Eye (tissue), 1 donor: Measurements from ENCODE around the gene SFT2D1.
A peak's percentile ranks its signal among the peaks of the same experiment; 100 is the strongest.
"Not testable (repeated sequence)": the region's sequence is repeated elsewhere in the genome, so short reads cannot be mapped to it uniquely, and the experiment has no call there.

ENCODE experiments used
- DNase-seq: peaks from one replicate; pipeline ENCODE4 v3.0.0-alpha.2; 2015

SFT2D1 gene

GRCh38 chr6:166342349-166343149 lies at the start of gene SFT2D1:
SFT2D1 (minus strand) TSS chr6:166342545; CDS start chr6:166342481, 64 bp downstream.
- peak; percentile 93 for DNase-seq

- DNase-seq = no peak
Measured at GRCh38 chr6:166389119-166389518, 46.8 kb upstream of the SFT2D1 start.

GRCh38 chr6:166388290-166389004 lies 46.1 kb upstream of the SFT2D1 start:
- no peak for DNase-seq

DNA sequence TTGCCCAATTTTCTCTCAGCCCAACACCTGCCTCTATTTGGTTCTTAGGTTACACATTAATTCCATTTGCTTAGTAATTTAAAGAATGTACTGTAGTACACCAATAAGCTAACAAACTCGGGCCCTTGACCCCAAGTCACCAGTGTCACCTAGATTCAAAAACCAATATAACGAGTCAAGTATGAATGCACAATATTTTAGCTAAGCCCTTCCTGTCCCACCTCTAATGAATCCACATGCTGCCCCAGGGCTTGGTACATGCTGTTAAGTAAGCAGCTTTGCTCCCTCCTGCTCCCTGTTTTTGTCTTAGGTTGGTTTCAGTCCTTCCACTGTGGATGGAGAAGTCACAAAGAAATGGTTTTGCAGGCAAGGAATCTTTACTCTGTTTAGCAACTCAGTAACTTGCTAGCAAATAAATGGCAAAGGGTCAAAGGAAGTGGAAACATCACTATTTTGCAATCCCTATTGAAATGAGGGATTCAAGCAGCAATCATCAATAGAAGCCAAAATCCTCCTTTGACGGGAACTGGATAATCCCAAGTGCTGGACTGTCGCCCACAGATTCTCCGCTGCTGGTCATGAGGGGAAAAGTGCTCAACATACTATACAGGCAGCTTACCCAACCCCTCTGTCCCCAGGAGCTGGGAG lies 45.4 kb upstream of the SFT2D1 start:
- no peak for DNase-seq

DNA sequence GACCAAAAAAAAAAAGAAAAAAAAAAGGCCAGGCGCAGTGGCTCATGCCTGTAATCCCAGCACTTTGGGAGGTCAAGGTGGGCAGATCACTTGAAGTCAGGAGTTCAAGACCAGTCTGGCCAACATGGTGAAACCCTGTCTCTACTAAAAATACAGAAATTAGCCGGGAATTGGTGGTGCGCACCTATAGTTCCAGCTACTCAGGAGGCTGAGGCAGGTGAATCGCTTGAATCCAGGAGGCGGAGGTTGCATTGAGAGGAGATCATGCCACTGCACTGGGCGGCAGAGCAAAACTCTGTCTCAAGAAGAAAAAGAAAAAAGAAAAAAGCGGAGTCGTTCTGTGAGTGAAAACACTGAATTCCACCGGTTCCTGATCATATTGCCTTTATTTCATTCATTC lies 44.8 kb upstream of the SFT2D1 start:
- DNase-seq = not testable (repeated sequence)

- no peak for DNase-seq
Measured at GRCh38 chr6:166386111-166386510, 43.8 kb upstream of the SFT2D1 start.

DNA sequence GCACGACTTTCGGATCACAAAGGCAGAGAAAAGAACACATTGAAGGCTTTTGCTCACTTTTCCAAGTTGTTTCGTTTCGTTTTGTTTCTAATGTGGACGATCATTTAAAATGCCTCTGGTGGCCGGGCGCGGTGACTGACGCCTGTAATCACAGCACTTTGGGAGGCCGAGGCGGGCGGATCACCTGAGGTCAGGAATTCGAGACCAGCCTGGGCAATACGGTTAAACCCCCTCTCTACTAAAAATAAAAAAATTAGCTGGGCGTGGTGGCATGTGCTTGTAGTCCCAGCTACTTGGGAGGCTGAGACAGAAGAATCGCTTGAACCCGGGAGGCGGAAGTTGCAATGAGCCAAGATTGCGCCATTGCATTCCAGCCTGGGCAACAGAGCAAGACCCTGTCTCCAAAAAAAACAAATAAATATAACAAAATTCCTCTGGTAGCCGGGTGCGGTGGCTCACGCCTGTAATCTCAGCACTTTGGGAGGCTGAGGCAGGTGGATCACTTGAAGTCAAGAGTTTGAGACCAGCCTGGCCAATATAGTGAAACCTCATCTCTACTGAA lies 41.5 kb upstream of the SFT2D1 start:
- DNase-seq = not testable (repeated sequence)

- peak; percentile 98 for DNase-seq
Measured at GRCh38 chr6:166382933-166383801, 40.8 kb upstream of the SFT2D1 start, which contains the start of gene MPC1. MPC1 (minus strand) TSS chr6:166382940; CDS start chr6:166382876, 64 bp downstream.

DNA sequence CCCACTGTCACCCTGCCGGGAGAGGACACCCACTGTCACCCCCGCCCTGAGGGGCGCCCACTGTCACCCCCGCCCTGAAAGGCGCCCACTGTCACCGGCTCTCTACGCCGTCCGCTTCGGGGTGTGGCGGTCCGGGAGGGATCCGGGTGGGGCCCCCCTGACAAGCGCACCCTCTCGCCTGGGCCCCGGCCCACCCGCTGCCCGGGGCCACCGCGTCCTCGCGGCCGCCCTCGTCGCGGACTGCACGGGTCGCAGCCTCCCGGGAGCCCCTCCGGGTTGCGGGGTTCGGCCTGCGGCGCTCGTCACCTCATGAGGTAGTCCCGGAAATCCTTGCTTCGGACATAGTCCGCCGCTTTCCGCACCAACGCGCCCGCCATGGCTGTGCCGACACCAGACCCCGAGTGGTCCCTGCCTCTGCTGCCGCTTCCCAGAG lies 40.2 kb upstream of the SFT2D1 start:
- no peak for DNase-seq

- peak; percentile 65 for DNase-seq
Measured at GRCh38 chr6:166381733-166382499, 39.6 kb upstream of the SFT2D1 start.

GRCh38 chr6:166381381-166381732 lies 39.0 kb upstream of the SFT2D1 start:
- no peak for DNase-seq

GRCh38 chr6:166379800-166380199 lies 37.5 kb upstream of the SFT2D1 start:
- no peak for DNase-seq

DNA sequence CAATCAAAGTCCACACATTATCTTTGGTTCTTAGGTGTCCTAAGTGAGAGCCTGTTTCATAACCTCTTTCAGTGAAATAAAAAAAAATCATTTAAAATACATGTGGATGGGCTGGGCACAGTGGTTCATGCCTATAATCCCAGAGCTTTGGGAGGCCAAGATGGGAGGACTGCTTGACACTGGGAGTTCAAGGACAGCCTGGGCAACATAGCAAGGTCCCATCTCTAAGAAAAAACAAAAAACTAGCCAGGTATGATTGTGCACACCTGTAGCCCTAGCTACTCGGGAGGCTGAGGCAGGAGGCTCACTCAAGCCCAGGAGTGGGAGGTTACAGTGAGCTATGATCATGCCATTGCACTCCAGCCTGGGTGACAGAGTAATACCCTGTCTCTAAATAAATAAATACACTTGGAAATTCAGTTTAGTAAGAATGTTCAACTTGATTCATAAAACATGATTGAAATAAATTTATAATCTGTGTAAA lies 36.8 kb upstream of the SFT2D1 start:
- no peak for DNase-seq

DNA sequence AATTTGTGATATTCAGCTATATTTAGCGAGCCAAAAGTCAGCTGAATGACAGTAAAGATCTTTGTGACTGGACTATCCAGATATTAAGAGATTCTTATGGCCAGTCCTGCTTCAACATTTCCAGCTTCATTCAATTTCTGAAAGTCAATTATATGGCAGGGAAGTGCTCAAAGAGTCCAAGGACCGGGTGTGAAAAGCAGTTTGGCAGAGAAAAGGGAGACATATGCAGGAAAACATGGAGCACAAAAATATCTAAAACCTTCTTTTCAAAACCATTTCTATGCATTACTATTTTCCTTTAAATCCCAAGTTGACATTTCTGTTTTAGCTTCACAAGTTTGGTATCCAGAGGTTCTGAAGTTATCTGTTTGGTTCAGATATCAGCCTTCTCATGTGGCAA lies 35.4 kb upstream of the SFT2D1 start:
- DNase-seq = no peak

GRCh38 chr6:166375013-166375412 lies 32.7 kb upstream of the SFT2D1 start:
- DNase-seq = no peak

DNA sequence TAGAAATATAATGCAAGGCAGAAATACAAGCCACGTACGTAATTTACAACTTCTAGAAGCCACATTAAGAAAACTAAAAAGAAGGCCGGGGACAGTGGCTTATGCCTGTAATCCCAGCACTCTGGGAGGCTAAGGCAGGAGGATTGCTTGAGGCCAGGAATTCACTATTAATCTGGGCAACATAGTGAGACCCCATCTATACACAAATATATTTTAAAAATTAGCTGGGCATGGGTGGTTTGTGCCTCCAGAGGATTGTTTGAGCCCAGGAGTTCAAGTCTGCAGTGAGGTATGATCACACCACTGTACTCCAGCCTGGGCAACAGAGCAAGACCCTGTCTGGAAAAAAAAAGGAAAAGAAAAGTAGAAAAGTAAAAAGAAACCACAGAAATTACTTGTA lies 28.1 kb upstream of the SFT2D1 start:
- no peak for DNase-seq

- no peak for DNase-seq
Measured at GRCh38 chr6:166369782-166370181, 27.4 kb upstream of the SFT2D1 start.

- DNase-seq = no peak
Measured at GRCh38 chr6:166366921-166367320, 24.6 kb upstream of the SFT2D1 start.

DNA sequence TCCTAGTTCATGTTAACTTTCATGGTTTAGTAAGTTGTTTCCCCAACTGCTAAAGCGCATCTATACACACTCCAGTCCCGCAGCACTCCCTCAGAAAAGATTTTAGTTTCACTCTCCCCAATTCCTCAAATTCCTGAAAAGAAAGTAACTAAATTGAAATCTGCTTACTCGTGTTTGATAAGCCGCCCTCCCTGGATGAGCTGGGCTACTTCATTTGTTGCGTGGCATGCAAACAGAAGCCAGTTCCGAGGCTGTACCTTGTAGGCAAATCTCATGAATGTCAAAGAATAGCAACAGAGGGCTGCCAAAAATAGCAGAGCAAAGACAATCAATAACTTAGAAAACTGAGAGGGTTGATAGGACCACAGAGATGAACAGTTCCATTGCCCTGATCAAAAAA lies 23.5 kb upstream of the SFT2D1 start:
- DNase-seq = no peak

DNA sequence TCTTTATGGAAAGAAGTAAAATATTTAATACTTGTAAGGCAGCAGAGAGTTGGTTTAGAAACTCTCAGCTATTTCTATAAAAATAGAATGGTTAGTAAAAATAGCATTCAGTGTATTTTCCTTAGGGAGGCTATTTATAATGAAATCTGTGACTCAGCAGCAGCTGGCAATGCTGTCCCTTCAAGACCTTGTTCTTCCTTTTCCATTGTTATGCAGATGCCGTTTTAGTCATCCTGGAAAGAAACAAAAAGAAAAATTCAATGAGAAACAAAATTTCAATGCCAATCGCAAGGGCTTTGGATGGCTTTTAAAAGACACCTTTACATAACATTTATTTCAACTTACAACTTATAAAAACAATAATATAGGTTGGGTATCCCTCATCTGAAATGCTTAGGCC lies 22.9 kb upstream of the SFT2D1 start:
- no peak for DNase-seq

- no peak for DNase-seq
Measured at GRCh38 chr6:166364456-166364855, 22.1 kb upstream of the SFT2D1 start.
